Keratinocyte (primary cell): ENCODE data around the gene TXNDC8. TPM values are rescaled to one million over a fixed set of nuclear protein-coding genes. Genes with fewer than 3 reads are reported as not detected.

Experiments
- DNase-seq: peaks from one replicate; pipeline ENCODE4 v3.0.0-alpha.2; 2011; ENCODE audit warnings: low read depth, missing footprints, low spot score
- FAIRE-seq: peaks from 2 replicates; lab custom pipeline; 2011; peaks lifted over from hg19 to GRCh38; lab: Jason Lieb, UNC
- H2AFZ ChIP-seq: 2 replicates; pipeline ENCODE4 v1.6.0; 2012; ENCODE audit warnings: low read length, control low read depth, inconsistent platforms; ENCODE audit not compliant: control insufficient read depth
- H3K27ac ChIP-seq: 2 replicates; pipeline ENCODE4 v1.5.1; 2011; ENCODE audit warnings: low read length; ENCODE audit not compliant: control insufficient read depth, insufficient read depth
- H3K27me3 ChIP-seq: 3 replicates; pipeline ENCODE4 v1.6.0; 2011; ENCODE audit warnings: low read length; ENCODE audit not compliant: control insufficient read depth, insufficient read depth; ENCODE audit errors: extremely low read depth
- H3K36me3 ChIP-seq, 2 experiments: 2 replicates in 1 of 2; 3 replicates in 1 of 2; pipeline ENCODE4 v1.5.1; 2011; ENCODE audit warnings: low read length in 2 of 2, mild to moderate bottlenecking in 1 of 2; ENCODE audit not compliant: control insufficient read depth in 2 of 2, insufficient read depth in 2 of 2; ENCODE audit errors: extremely low read depth in 1 of 2
- H3K4me1 ChIP-seq: 3 replicates; pipeline ENCODE4 v1.5.1; 2011; ENCODE audit warnings: low read length; ENCODE audit not compliant: control insufficient read depth, insufficient read depth; ENCODE audit errors: extremely low read depth
- H3K4me2 ChIP-seq: 3 replicates; pipeline ENCODE4 v1.6.0; 2011; ENCODE audit warnings: low read depth, low read length; ENCODE audit not compliant: control insufficient read depth, insufficient read depth; ENCODE audit errors: extremely low read depth
- H3K4me3 ChIP-seq, 3 experiments: fragments of 200-600 bp in 1 of 3; sonication (generic) in 1 of 3; 2 replicates in 2 of 3; 3 replicates in 1 of 3; pipeline ENCODE4 v1.5.1; 2011 to 2016; ENCODE audit warnings: low read length in 3 of 3, mild to moderate bottlenecking in 3 of 3, control low read depth in 2 of 3, inconsistent platforms in 1 of 3, low read depth in 1 of 3, mixed read lengths in 1 of 3, mixed run types in 1 of 3, moderate library complexity in 1 of 3; ENCODE audit not compliant: control insufficient read depth in 2 of 3, insufficient read depth in 2 of 3; ENCODE audit errors: extremely low read depth in 1 of 3
- H3K79me2 ChIP-seq: 2 replicates; pipeline ENCODE4 v1.6.0; 2012; ENCODE audit warnings: low read length; ENCODE audit not compliant: control insufficient read depth, insufficient read depth
- H3K9ac ChIP-seq: 3 replicates; pipeline ENCODE4 v1.6.0; 2011; ENCODE audit warnings: low read length; ENCODE audit not compliant: control insufficient read depth, insufficient read depth; ENCODE audit errors: extremely low read depth
- H3K9me1 ChIP-seq: 3 replicates; pipeline ENCODE4 v1.6.0; 2011; ENCODE audit warnings: low read length; ENCODE audit not compliant: control insufficient read depth, insufficient read depth; ENCODE audit errors: extremely low read depth
- H3K9me3 ChIP-seq: 2 replicates; pipeline ENCODE4 v1.5.1; 2012; ENCODE audit warnings: low read depth, low read length; ENCODE audit not compliant: control insufficient read depth
- H4K20me1 ChIP-seq: 3 replicates; pipeline ENCODE4 v1.6.0; 2011; ENCODE audit warnings: low read length; ENCODE audit not compliant: control insufficient read depth, insufficient read depth; ENCODE audit errors: extremely low read depth
- EZH2 ChIP-seq: IDR thresholded peaks from one replicate; pipeline ENCODE4 v1.6.1; 2012; ENCODE audit warnings: inconsistent platforms, mild to moderate bottlenecking, low read length, moderate library complexity
- dilution Hi-C: fragments of 300-500 bp; cut with MboI; formaldehyde crosslinking; loops from one replicate; pipeline ENCODE4 v1.7.0; 2020; ENCODE audit warnings: low sequenced_read_pairs; ENCODE audit not compliant: extremely low pct_ligation_motif_present
- polyA plus RNA-seq, 5 experiments: library from polyadenylated mRNA; depleted of rRNA in 3 of 5; stranded (reverse) in 3 of 5; stranded (forward) in 1 of 5; unstranded in 1 of 5; fragments of >200 nt; gene quantifications; 1 replicate in 1 of 5; 2 replicates in 3 of 5; 3 replicates in 1 of 5; pipeline versions ENCODE4 v1.2.1 to v1.2.3, GENCODE V29; 2011 to 2012; ENCODE audit warnings: missing spikeins in 2 of 5, low read depth in 1 of 5, low replicate concordance in 1 of 5
- TF ChIP-seq, protein P1 (sequence below), 3 experiments: IDR thresholded peaks in 1 of 3; conservative IDR thresholded peaks in 1 of 3; optimal IDR thresholded peaks in 1 of 3; 2 replicates in 2 of 3; 3 replicates in 1 of 3; pipeline versions ENCODE3 to v1.5.1; 2011; ENCODE audit warnings: low read length in 3 of 3, mild to moderate bottlenecking in 3 of 3, moderate library complexity in 2 of 3, control low read depth in 1 of 3, inconsistent platforms in 1 of 3; ENCODE audit not compliant: insufficient read depth in 2 of 3; ENCODE audit errors: extremely low read depth in 1 of 3

TXNDC8 gene
- polyA plus RNA-seq, 1 donor (not counting 4 experiments of a cell fraction or from before 2014, with no cell fraction given), result not detected

DNA sequence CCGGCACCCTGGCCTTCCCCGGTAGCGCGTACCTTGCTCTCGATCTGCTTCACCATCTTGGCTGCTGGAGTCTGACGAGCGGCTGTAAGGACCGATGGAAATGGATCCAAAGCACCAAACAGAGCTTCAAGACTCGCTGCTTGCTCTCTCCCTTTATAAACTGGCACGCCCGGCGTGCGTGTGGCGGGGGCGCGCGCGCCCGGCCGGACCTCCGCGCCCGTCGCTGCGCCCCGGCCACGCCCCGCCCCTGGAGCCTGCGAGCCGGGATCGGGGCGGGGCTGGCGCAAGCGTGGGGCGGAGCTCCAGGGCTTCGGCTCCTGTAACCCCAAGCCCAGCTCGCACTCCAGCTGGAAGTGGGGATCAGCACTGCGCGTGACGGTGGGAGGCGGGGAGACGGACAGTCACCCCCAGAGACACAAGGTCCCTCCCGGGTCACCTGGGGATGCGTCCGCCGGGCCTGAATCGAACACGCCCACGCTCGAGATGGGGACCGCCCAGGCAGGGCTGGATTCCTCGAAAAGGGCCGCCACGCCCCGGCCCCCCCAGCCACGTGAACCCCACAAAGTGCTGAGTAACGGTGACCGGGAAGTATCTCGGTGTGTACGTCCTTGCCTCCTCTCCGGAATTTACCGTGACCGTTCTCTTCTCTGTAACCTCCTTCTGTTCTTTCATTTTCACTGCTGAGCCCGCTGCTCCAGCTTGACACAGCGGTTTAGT is 81.1 kb downstream of the TXNDC8 start, which contains the start of gene TXN:
TXN (minus strand) TSS at position 128 of the 717 bp plus-strand sequence; CDS start at position 56, 72 bp downstream.
- peaks cover 2 to 4% of the 10 kb centered on the region in 2 experiments for H3K36me3 ChIP-seq
- no peaks in the 10 kb centered on the region for H3K9me3 ChIP-seq
- H3K27me3 ChIP-seq, result no peaks in the 10 kb centered on the region
- H3K27ac ChIP-seq, result peak within 1 kb of the TSS; percentile 95
- dilution Hi-C loops, result no loop called here
- peak within 1 kb of the TSS; percentile 92 for H3K9ac ChIP-seq
- H3K4me1 ChIP-seq, result peaks cover 52% of the 10 kb centered on the region
- peaks cover 48% of the 10 kb centered on the region for H3K79me2 ChIP-seq
- H4K20me1 ChIP-seq, result peaks cover 17% of the 10 kb centered on the region
- DNase-seq, result no peak
- peak within 1 kb of the TSS; percentile 100 for H3K4me2 ChIP-seq
- no peak for FAIRE-seq
- H3K4me3 ChIP-seq, result peak within 1 kb of the TSS; percentile 87 to 94 (median 93)
- peak within 1 kb of the TSS; percentile 73 for H2AFZ ChIP-seq
- H3K9me1 ChIP-seq, result no peaks in the 10 kb centered on the region
- TF ChIP-seq, protein P1, sequence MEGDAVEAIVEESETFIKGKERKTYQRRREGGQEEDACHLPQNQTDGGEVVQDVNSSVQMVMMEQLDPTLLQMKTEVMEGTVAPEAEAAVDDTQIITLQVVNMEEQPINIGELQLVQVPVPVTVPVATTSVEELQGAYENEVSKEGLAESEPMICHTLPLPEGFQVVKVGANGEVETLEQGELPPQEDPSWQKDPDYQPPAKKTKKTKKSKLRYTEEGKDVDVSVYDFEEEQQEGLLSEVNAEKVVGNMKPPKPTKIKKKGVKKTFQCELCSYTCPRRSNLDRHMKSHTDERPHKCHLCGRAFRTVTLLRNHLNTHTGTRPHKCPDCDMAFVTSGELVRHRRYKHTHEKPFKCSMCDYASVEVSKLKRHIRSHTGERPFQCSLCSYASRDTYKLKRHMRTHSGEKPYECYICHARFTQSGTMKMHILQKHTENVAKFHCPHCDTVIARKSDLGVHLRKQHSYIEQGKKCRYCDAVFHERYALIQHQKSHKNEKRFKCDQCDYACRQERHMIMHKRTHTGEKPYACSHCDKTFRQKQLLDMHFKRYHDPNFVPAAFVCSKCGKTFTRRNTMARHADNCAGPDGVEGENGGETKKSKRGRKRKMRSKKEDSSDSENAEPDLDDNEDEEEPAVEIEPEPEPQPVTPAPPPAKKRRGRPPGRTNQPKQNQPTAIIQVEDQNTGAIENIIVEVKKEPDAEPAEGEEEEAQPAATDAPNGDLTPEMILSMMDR (optimal IDR thresholded peaks at IDR 0.05 in 1 of 3, IDR thresholded peaks at IDR 0.05 in 1 of 3, conservative IDR thresholded peaks at IDR 0.05 in 1 of 3; ENCODE audit: extremely low read depth in 1 of 3, insufficient read depth in 2 of 3, low read length in 3 of 3), result no peak
- no peak for TF ChIP-seq EZH2

DNA sequence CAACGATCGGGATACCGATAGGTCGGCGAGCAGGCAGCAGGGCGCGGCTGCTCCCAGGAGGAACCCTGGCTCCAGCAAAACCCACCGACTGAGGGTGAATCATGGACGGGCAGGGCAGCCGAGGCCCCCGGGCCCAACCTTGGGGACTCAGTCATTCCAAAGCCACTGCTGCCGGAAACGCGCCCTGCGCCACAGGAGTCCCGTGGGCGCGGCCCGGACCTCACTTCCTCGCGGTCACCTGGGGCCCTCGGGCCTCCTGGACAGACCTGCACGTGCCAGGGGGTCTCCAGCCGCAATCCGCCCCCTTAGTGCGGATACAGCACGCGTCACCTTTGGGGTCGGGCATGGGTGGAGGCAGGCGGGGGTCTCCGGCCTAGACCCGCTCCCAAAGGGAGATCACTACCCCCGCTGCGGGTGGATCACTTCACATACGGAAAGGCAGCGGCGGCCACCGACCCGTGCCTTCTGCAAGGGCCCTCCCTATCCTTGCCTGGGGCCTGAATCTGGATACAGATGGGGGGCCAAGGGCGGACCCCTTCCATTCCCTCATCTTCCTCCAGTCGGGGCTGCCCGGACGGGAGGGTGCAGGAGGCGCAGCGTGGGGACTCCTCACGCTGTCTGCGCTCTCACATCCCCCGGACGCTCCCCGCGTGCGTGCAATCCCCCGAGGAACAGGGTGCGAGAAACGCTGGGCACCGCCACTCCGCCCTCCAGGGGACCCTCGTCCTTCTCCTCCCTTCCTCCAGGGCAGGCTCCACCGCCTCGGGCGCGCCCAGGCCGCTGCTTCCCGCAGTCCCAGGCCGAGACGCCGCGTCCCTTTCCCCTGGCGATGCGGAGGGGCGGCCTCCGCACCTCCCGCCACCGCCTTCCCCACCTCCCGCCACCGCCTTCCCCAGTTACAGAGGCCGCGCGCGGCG is 81.9 kb downstream of the TXNDC8 start:
- Histone ChIP-seq H3K4me3 (peak overlapping the region; percentile 87 to 94 (median 93)), H3K27ac (peak overlapping the region; percentile 95), H4K20me1 (peaks cover 17% of the 10 kb centered on the region), H2AFZ (peak overlapping the region; percentile 59), H3K9me3 (no peaks in the 10 kb centered on the region), H3K9me1 (no peaks in the 10 kb centered on the region), H3K27me3 (no peaks in the 10 kb centered on the region), H3K4me2 (peak overlapping the region; percentile 99), H3K79me2 (peaks cover 56% of the 10 kb centered on the region), H3K4me1 (peaks cover 52% of the 10 kb centered on the region), H3K36me3 (peaks cover 2 to 9% of the 10 kb centered on the region in 2 experiments), H3K9ac (peak overlapping the region; percentile 92)
- TF ChIP-seq, protein P1 (optimal IDR thresholded peaks at IDR 0.05 in 1 of 3, IDR thresholded peaks at IDR 0.05 in 1 of 3, conservative IDR thresholded peaks at IDR 0.05 in 1 of 3; ENCODE audit: extremely low read depth in 1 of 3, insufficient read depth in 2 of 3, low read length in 3 of 3), result no peak
- TF ChIP-seq EZH2, result no peak
- dilution Hi-C loops, result no loop called here
- FAIRE-seq (no peak), DNase-seq (no peak)
